ENCODE data around the gene OSBPL3.

GRCh38 chr7:24992314-24992713 lies 12.3 kb upstream of the OSBPL3 start:
- TF ChIP-seq CTCF (IDR thresholded peaks at IDR 0.05; ENCODE audit: low read length) (no peak), EZH2phosphoT487 (IDR thresholded peaks at IDR 0.05; ENCODE audit: low read length) (no peak), EZH2 (optimal IDR thresholded peaks at IDR 0.05; ENCODE audit: low read depth, low read length) (no peak)

Data from MM.1S (cell line).